Islet of Langerhans (tissue), 1 donor: Measurements from ENCODE around the gene SMTN.
"Not testable (repeated sequence)": the region's sequence is repeated elsewhere in the genome, so short reads cannot be mapped to it uniquely, and the experiment has no call there.

Source experiments
- FAIRE-seq: peaks from one replicate; lab custom pipeline; 2011; peaks lifted over from hg19 to GRCh38; lab: Jason Lieb, UNC

Gene SMTN

GRCh38 chr22:31090217-31091085 lies 9.3 kb downstream of the SMTN start:
- no peak for FAIRE-seq

- FAIRE-seq, result no peak
Observed at GRCh38 chr22:31091106-31091975, 10.2 kb downstream of the SMTN start.

- no peak for FAIRE-seq
Observed at GRCh38 chr22:31092161-31092560, 11.0 kb downstream of the SMTN start.

- no peak for FAIRE-seq
Observed at GRCh38 chr22:31093086-31093850, 12.2 kb downstream of the SMTN start.

GRCh38 chr22:31094021-31094551 lies 13.0 kb downstream of the SMTN start:
- FAIRE-seq, result no peak

GRCh38 chr22:31094741-31095140 lies 13.6 kb downstream of the SMTN start:
- FAIRE-seq, result no peak

GRCh38 chr22:31095637-31096249 lies 14.6 kb downstream of the SMTN start:
- no peak for FAIRE-seq

- FAIRE-seq, result no peak
Observed at GRCh38 chr22:31096657-31097279, 15.7 kb downstream of the SMTN start.

GRCh38 chr22:31097539-31097938 lies 16.4 kb downstream of the SMTN start:
- FAIRE-seq, result not testable (repeated sequence)

- no peak for FAIRE-seq
Observed at GRCh38 chr22:31097941-31098631, 17.0 kb downstream of the SMTN start.

- no peak for FAIRE-seq
Observed at GRCh38 chr22:31098632-31099110, 17.6 kb downstream of the SMTN start.

GRCh38 chr22:31099386-31099785 lies 18.3 kb downstream of the SMTN start:
- FAIRE-seq, result no peak

- no peak for FAIRE-seq
Observed at GRCh38 chr22:31099841-31100761, 19.0 kb downstream of the SMTN start.

- FAIRE-seq, result no peak
Observed at GRCh38 chr22:31100762-31101525, 19.8 kb downstream of the SMTN start.

GRCh38 chr22:31102441-31103081 lies 21.4 kb downstream of the SMTN start:
- FAIRE-seq, result no peak

GRCh38 chr22:31103111-31103510 lies 22.0 kb downstream of the SMTN start:
- FAIRE-seq, result no peak

- no peak for FAIRE-seq
Observed at GRCh38 chr22:31103899-31104694, 23.0 kb downstream of the SMTN start.
